ENCODE measurements around the gene ZNF653.
"Not testable (repeated sequence)": the region's sequence is repeated elsewhere in the genome, so short reads cannot be mapped to it uniquely, and the experiment has no call there.

Gene ZNF653

DNA sequence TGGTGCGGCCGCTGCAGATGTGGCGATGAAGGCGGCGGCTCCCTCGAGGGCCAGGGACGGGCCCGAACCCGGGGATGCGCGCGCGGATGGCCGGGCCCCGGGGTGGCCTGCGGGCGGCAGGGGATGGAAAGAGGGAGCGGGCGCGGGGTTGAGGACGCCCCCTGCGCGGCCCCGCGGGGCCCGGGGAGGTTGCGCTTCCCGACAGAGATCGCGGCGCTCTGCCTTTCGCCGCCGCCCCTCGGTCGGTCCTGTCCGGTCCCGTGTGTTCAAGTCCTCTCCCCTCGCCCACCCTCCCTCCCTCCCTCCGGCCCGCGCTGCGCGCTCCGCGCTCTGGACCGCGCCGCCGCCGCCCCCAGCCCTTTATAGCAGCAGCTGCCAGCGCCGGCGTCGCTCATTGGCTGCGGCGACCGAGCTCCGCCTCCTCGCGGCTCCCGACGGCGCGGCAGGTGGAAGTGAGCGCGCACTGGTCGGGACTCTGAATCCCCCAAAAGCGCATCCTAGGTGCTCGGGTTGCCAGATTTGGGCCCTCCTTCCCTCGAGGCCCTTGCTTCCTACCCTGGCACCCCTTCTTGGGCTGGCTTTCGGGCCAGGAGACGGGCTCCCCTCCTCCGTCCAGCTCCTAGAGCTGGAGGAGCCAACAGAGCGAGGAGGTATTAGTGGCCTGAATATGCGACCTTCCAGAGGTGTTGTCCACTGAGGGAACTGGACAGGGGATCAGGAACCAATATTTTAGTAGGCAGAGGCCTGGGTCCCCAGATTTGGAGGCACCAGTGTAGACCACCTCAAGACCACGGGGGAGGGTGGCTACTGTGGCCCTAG, 24.7 kb downstream of the ZNF653 start, which contains the start of gene ELAVL3:
TSS of gene ELAVL3 (minus strand) at position 332 of the 819 bp plus-strand sequence. CDS start 438 bp downstream, outside the sequence.
- DNase-seq: no peak

GRCh38 chr19:11479898-11480714, 25.5 kb downstream of the ZNF653 start:
- DNase-seq: no peak

DNA sequence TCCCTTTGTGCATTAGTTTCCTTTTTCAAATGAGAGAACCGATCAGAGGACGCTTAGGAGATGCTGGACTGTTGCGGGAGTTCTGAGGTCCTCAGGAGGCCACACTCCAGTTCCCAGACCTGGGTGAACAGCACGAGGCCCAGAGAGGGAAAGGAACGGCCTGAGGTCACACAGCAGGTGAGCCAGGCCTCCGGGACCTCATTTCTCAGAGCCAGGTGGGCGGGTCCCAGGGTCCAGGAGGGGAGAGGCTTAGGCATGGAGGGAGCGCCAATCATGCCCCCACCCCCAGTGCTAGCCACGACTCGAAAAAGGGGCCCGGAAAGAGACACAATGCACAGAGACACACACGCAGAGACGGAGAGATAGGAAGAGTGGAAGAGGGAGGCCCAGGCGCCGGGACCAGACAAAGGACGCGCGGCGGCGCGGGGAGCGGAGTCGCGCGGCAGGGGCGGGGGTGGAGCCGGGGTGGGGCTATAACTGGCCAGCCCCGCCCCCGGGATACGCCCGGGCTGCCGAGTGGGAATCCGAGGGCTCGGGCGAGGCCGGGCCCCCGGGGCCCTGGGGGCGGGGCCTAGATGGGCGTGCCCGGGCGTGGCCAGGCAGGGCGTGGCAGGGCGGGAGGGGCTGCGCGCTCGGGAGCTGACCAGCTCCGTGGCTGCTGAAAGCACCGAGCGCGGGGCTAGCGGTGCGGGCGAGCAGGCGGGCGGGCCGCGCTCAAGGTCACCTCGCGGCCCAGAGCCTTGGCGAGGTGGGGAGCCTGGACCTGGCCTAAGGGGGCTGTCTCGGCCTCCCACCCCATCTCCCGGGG, 26.3 kb downstream of the ZNF653 start:
- no peak for DNase-seq

DNA sequence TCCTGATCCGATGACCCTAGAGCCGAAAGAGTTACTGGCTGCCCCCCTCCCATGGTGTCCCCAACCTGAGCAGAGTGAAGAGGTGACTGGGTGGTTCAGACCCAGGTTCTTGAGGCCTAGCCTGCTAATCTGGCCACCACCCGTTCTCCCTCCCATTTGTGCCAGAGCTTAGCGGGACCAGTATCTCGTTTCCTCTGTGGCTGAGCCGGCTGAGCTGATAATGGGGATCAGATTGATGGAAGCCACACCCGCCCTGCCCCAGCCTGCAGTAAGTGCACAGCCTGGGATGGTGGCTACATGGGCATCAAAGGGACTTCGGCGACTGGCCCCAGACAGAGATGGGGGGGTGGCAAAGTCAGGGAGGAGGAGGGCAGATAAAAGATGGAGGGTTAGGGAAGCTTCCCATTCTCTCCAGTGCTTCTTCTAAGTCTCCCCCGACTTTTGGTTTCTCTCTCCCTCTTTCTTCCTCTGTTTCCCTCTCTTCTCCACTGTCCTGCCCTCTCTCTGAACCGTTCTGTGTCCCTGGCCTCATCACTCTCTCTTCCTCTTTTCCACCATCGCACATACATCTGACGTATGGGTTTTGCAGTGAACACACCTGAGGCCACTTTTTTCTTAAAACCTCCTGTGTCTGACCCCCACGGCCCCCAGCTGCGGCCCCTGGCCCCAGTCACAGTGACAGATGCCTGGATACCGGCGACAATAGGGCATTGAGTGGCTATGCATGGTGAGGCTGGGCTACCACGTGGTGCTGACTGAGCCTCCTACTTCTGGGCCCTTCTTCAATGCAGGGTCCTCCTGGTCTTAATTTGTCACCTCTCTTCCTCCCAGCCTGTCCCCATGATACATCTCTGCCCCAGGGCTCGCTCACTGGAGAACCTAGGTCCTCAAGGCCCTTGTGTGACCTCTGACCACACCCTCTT, 27.2 kb downstream of the ZNF653 start:
- DNase-seq: no peak

- DNase-seq: no peak
Measured at GRCh38 chr19:11475861-11476260, 29.8 kb downstream of the ZNF653 start.

- not testable (repeated sequence) for DNase-seq
Measured at GRCh38 chr19:11475343-11475742, 30.3 kb downstream of the ZNF653 start.

DNA sequence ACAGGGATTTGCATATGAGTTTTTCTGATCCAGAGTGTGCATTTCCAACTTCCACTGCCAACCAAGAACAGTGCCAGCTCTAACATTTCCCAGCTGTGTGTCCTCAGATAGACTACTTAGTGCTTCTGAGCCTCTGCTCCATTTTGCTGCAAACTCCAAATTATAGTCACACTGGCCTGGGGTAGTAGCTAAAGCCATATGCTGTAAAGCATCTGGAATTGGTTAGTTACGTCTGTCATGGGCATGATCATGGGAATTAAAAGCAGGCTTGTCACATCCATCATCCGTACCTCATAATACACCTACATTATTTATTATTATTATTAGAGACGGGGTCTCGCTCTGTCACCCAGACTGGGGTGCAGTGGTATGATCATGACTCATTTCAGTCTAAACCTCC, 31.9 kb downstream of the ZNF653 start:
- no peak for DNase-seq

DNA sequence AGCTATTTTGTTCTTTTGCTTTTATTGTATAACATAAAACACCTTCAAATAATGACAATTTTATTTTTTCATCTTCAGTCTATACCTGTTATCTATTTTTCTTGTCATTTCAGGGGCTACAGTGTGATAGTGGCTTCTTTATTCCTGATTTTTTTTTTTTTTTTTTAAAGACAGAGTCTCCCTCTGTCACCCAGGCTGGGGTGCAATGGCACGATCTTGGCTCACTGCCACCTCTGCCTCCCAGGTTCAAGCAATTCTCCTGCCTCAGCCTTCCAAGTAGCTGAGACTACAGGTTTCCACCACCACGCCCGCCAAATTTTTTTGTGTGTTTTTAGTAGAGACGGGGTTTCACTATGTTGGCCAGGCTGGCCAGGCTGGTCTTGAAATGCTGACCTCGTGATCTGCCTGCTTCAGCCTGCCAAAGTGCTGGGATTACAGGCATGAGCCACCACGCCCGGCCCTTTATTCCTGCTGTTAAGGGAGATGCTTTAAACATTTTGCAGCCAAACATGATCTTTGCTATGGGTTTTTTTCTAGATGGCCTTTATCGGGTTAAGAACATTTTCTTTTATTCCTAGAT, 37.3 kb downstream of the ZNF653 start:
- DNase-seq: not testable (repeated sequence)

DNA sequence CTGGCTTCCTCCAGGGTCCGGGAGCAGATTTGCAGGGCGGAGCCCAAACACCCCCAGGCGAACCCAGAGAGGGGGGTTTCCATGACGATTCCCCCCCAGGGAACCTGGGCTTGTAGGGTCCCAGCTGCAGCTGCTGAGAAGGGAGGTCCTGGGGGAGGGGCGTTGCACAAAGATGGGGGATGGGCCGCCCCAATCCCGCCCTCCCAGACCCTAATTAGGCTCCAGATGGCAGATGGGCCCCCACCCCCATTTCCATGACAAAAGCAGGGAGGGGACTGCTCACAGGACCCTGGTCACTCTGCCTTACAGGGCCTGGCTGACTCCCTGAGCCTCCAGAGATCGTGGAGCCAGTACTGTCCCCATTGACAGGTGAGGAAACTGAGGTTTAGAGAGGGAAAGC, 40.0 kb downstream of the ZNF653 start:
- no peak for DNase-seq

DNA sequence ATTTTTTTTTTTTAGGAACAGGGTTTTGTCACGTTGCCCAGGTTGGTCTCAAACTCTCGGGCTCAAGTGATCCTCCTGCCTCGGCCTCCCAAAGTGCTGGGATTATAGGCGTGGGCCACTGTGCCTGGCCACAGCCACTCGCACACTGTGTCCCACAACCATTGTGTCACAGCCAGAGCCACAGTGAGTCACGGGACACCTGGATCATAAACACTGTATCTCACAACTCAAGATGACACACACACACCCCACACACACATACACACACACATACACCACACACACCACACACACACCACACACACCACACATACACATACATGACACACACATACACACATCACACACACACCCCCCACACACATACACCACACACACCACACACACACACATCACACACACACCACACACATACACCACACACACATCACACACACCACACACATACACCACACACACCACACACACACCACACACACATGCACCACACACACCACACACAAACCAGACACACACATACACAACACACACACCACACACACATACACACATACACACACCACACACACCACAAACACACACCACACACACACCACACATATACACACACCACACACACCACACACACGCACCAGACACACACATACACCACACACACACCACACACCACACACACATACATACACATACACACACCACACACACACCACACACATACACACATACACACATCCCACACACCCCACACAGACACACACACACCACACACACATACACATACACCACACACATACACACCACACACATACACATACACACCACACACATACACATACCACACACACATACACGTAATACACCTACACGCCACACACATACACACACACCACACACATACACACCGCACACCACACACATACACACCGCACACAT, 41.0 kb downstream of the ZNF653 start:
- no peak for DNase-seq

GRCh38 chr19:11463391-11463790, 42.2 kb downstream of the ZNF653 start:
- DNase-seq: no peak

GRCh38 chr19:11461453-11461852, 44.2 kb downstream of the ZNF653 start:
- no peak for DNase-seq

- no peak for DNase-seq
Measured at GRCh38 chr19:11460207-11460606, 45.4 kb downstream of the ZNF653 start.

DNA sequence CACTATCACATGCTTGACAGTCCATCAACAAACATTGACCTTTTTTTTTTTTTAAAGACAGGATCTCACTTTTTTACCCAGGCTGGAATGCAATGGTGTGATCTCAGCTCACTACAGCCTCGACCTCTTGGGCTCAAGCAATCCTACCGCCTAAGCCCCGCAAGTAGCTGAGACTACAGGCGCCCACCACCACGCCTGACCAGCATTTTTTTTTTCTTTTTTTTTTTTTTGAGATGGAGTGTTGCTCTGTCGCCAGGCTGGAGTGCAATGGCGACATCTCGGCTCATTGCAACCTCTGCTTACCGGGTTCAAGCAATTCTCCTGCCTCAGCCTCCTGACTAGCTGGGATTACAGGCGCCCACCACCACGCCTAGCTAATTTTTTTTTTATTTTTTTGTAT, 46.7 kb downstream of the ZNF653 start:
- DNase-seq: not testable (repeated sequence)

GRCh38 chr19:11458236-11458900, 47.3 kb downstream of the ZNF653 start:
- no peak for DNase-seq

DNA sequence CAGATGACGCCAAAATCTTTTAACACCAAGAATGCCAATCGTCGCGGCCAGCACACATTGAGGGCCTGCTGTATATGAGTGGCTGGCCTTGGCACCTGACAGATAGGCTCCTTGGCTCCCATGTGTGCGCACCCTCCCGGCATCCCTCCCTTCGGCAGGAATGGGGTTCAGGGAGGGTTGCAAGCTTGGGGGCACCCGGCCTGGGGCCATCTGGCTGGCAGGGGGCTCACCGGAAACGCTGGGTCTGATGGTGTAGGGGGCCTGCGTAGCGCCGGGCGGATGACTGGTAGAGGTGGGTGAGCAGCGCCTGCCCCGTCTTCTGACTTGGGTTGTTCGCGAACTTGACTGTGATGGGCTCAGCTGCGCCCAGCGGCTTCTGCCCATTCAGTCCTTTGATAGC, 47.8 kb downstream of the ZNF653 start:
- DNase-seq: no peak

- no peak for DNase-seq
Measured at GRCh38 chr19:11457115-11457514, 48.5 kb downstream of the ZNF653 start.

DNA sequence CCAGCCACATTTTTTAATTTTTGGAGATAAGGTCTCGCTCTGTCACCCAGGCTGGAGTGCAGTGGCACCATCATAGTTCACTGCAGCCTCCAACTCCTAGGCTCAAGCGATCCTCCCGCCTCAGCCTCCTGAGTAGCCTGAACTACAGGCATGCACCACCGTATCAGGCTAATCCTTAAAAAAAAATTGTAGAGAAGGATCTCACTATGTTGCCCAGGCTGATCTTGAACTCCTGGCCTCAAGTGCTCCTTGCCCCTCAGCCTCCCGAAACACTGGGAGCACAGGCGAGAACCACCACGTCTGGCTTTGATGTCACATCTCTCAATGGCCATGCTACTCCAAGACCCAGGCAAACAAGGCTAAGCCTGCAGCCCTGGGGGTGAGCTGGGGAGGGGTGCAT, 49.0 kb downstream of the ZNF653 start:
- no peak for DNase-seq

DNA sequence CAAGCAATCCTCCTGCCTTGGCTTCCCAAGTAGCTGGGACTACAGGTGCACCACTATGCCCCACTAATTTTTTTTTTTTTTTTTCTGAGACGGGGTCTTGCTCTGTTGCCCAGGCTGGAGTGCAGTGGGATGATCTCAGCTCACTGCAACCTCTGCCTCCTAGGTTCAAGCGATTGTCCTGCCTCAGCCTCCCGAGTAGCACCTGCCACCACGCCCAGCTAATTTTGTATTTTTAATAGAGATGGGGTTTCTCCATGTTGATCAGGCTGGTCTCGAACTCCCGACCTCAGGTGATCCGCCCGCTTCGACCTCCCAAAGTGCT, 50.4 kb downstream of the ZNF653 start:
- DNase-seq: not testable (repeated sequence)
